GM19023 (cell line): ENCODE measurements around the gene ITGAV.

Experiments
- ATAC-seq: cut with Tn5 transposase; IDR thresholded peaks from one replicate; pipeline ENCODE4 v1.9.1; 2021; ENCODE audit warnings: mild to moderate bottlenecking, moderate library complexity; ENCODE audit not compliant: unreplicated experiment

Gene ITGAV

DNA sequence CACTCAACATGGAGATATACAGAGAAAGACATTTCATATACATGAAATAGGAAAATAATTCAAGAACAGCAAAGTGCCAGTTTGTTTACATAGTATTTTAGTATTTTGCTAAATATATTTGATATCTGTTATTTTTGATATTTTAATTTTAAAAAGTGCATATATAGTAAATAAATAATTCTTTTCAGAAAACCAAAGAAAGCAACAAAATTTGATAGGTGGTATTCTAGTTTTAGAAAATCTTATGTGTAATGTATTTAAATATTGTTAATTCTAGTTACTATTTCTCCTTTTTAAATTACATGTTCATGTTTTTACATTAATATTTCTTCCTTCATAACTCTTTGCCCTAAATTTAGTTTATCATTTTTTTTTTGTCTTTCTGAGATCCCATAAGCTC lies 69.5 kb downstream of the ITGAV start:
- ATAC-seq: no peak

DNA sequence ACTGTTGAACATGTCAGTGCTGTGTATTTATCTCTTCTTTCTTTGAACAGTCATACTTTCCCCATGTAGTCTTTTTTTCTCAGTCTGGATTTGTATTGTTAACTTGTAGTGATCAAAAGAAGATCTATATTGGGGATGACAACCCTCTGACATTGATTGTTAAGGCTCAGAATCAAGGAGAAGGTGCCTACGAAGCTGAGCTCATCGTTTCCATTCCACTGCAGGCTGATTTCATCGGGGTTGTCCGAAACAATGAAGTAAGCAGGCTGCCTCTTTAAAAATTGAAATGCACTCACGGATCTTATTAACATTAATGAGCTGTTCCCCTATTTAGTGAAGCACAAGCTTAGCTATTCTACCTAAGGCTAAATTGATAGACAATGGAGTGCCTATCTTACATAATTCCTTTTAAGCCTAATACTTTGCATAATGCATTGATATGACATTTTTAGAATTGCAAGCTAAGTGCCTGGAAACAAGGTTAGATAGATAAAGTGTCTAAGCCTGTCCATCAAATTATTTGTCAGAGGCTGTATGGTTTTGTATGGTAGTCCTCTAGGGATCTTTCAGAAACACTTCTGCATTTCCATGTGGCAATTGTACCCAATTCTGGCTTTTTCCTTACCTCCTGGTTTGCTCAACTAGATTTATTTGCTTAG lies 74.7 kb downstream of the ITGAV start:
- no peak for ATAC-seq

DNA sequence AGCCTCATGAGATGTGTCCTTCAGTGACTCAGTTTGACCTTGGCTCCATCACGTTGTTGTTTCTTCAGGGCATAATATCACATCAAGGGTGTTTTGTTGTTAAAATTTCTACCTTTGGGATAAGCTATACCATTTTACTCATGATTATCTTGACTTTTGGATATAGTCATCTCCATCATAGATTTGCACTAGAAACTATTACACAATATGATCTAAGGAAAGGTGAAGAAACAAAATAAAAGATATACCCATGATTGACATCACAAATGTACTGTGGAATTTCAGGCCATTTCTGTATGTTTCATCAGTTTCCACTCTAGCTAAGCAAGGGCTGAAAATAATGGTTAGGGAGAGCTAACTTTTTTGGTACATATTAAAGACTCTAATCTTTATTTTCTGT lies 79.3 kb downstream of the ITGAV start:
- ATAC-seq: no peak

DNA sequence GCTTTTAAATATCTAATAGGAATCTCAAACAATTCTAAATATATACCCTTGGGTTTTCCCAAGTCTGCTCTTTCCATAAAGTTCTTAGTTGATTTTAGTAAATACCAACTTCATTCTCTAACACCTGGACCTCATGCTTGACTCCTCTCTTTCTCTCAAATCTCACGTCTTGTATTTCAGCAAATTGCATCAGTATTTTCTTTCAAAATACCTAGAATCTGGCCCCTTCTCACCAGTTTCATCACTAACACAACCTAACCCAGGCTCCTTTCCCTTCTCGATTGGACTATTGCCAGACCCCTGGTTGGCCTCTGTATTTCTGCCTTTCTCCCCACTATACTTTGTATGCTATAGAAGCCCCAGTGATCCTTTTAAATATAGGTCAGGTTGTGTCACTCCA lies 81.0 kb downstream of the ITGAV start:
- ATAC-seq: no peak

DNA sequence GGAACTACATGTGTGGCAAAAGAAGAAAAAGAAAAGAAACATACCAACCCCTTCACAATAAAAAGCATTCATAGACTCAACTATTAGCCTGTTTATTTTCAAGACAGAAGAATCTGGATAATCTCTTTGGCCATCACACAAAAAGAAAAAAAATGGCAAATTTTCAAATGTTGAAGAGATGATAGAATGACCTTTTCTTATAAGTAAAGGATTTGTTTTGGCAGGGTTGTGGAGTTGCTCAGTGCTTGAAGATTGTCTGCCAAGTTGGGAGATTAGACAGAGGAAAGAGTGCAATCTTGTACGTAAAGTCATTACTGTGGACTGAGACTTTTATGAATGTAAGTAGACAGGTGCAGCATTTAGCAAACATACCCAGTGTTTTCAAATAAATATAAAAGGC lies 85.5 kb downstream of the ITGAV start:
- no peak for ATAC-seq

DNA sequence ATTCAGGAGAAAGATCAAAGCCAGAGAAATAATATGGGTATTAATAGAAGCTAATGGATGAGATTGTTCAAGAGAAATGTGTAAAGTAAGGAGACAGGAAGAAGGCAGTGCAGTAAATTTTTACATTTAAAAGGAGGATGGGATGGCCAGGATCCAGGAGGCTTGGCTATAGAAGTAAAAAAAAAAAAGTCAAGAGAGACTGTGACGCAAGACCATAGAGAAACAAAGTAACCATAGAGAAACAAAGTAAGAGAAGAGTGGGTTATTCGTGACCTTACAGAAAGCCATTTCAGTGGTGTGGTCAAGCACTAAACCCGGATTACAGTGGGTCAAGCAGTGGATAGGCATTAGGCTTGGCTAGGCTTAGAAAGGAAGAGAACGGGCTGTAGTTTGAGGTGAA lies 93.5 kb downstream of the ITGAV start:
- ATAC-seq: no peak

DNA sequence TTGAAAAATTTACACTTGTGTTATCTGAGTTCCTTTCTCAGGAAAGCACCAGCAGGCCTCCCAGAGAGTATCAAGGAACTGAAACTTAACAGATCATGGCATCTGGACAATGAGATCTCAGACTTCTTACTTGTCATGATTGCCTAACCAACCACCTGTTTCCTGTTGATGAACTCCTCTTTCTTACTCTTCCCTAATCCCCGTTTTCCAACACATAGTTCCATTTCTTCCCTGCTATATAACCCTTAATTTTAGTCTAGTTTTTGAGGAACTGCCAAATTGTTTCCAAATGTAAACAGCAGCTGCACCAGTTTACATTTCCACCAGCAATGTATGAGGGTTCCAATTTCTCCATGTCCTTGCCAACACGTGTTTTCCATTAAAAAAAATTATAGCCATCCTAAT lies 98.0 kb downstream of the ITGAV start:
- ATAC-seq: no peak

DNA sequence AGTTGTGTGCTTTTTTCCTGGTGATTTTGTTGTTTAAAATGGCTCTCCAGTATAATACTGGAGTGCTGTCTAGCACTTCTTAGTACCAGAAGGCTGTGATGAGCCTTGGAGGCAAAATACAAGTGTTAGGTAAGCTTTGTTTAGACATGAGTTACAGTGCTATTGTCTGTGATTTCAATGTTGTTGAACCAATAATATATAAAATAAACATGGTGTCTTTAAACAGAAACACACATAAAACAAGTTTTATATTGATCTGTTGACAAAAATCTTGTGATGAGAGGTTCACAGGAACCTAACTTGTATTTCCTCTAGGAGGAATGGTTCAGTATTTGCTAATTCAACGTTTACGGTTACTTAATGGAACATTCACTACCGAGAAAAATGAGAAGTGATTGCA lies 99.0 kb downstream of the ITGAV start:
- no peak for ATAC-seq

DNA sequence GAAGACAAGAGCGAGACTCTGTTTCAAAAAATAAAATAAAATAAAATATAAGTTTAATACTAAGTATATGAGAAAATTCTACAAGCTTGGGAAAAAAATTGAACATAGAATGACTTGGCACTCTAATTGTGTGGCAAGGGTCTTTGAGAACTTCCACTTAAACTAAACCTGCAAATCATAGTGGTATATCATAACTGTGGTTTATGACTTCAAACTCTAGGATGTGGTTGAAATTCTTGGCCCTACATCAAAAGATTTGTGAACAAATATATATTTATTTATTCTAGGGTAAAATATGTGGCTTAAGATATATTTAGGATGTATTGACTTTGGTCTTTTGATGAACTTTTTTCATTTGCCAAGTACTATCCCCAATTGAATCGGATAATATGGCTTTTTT lies 100.9 kb downstream of the ITGAV start:
- no peak for ATAC-seq

DNA sequence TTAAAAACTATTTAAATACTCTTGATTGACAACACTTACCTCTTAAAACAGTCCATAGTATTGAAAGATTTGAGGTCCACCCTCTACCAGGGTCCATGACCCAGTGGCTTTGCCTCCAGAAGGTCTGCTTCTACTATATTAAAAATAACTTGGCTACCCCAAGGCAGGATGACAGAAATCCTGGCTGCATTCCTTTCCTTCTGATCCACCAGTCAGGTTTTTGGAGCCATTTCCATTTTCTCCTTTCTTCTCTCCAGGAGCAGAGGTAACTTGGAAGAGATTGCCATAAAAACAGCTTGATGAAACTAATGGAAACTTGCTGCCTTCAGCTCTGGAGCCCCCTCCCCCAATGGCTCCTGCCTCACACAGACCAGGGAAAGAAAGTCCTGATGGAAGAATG lies 101.4 kb downstream of the ITGAV start:
- ATAC-seq: no peak

DNA sequence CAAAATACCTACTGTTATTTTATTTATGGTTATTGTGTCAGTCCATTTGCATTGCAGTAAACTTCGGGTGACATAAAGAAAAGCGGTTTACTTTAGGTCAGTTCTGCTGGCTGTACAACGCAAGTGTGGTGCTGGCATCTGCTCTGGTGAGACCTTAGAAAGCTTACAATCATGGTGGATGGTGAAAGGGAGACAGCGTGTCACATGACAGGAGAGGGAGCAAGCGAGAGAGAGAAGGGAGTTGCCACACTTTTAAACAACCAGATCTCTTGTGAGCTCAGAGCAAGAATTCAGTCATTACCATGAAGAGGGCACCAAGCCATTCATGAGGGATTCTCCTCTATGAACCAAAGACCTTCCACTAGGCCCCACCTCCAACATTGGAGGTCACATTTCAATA lies 102.0 kb downstream of the ITGAV start:
- ATAC-seq: no peak

DNA sequence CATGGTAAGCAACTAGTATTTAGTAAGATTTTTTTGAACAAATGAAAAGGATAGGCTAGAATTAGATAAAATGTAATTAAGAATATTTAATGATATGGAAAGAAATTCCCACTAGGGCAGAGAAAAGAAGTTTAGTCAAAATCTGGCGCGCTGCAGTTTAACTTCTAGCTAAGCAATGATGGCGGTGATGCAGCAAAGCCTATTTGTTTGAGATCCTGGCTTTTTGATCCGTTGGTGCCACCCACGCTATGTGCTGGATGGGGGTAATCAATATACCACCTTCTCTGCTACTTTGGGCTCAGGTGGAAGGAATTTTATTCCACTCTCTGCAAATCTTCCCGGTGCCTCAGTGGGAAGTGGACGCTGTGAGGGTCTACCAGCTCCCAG lies 103.6 kb downstream of the ITGAV start:
- no peak for ATAC-seq

DNA sequence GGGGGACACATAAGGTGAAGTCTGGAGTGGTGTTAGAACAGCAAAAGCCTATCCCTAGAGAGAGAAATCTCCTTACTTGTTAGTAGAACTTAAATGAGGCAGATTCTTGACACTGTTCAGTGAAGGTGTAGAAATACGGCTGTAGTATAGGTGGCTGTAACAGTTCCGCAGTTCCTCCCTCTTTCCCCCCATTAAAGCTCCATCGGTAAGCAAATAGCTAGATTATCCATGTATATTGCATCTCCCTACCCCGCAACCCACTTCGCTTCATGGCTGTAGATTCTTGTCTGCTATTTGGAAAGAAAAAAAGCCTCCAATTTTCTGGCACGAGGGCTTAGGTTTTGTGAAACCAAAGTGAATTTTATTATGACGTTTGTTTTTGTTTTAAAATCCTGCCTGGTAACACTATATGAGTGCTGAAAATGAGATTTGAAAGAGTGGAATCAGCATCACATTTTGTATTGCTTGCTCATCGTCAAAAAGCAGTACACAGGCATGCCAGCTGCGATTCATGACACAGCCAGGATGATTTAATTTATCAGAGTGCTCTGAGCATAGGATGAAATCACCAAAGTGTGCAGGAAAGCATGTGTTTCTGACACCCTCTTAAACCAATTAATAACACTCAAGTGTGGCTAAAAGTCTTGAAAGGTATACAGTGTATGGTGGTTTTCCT lies 105.4 kb downstream of the ITGAV start:
- no peak for ATAC-seq

DNA sequence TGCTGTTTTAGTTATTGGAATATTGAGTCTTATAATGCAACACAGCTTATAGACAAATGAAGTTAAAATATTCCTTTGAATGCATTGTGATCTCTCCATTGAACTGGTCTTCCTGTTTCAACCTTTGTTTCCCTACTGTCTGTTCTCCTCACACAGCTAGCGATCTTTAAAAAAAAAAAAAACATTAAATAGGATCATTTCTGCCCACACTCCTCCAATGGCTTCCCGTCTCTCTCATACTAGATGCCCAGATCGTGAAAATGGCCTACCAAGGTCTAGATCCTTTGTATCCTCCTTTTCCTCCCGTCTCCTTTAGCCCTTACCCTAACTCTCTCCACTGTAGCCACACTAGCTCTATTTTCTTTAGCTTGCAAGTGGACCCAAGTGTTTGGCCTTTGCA lies 106.4 kb downstream of the ITGAV start:
- ATAC-seq: no peak

DNA sequence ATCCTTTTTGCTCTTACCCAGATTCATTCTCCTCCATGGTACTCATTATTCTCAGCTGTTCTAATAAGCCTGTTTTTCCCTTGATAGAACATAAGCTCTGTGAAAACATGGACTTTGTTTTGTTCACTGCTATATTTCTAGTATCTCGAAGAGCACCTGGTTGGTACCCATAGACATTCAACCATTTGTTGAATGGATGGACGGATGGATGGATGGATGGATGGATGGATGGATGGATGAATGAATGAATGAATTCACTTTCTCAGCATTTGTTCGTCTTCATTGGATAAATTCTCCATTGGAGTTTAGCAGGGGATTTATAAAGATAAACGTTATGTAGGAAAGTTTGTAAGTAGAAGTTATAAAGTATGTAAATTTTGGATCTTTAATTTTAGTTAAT lies 106.9 kb downstream of the ITGAV start:
- no peak for ATAC-seq

DNA sequence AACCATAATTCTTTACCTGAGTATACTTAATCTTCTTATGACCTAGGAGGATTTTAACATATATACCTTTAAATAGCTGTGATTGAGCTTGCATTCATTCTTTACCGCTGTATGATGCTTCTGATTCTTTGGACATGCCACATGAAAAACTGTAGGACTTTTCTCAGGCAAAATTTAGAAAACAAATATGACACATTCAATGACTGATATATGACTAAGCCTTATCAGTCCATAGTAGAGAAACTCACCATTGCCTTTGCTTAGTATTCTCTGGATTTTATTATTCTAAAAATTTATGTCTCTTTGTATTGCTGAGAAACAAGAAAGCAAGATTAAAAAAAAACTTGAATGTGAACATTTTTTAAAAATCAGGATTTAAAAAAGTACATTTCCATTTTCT lies 107.7 kb downstream of the ITGAV start:
- ATAC-seq: no peak

DNA sequence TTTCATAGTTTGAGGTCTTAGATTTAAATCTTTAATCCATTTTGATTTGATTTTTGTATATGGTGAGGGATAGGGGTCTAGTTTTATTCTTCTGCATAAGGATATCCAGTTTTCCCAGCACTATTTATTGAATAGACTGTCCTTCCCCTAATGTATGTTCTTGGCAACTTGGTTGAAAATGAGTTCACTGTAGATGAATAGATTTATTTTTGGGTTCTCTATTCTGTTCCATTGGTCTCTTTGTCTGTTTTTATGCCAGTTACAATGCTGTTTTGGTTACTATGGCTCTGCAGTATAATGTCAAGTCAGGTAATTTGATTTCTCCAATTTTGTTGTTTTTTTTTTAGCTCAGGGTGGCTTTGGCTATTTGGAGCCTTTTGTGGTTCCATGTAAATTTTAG lies 109.9 kb downstream of the ITGAV start:
- ATAC-seq: no peak

DNA sequence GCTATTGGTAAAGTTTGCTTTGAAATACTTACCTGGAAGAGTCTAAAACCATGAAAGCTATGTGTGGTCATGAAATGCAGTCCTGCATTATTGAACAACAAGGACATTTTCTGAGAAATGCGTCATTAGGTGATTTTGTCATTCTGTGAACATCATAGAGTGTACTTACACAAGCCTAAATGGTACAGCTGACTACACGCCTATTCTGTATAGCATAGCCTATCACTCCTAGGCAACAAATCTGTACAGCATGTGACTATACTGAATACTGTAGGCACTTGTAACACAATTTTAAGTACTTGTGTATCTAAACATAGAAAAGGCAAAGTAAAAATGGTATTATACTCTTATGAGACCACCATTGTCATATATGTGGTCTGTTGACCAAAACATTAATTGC lies 112.2 kb downstream of the ITGAV start:
- ATAC-seq: no peak

DNA sequence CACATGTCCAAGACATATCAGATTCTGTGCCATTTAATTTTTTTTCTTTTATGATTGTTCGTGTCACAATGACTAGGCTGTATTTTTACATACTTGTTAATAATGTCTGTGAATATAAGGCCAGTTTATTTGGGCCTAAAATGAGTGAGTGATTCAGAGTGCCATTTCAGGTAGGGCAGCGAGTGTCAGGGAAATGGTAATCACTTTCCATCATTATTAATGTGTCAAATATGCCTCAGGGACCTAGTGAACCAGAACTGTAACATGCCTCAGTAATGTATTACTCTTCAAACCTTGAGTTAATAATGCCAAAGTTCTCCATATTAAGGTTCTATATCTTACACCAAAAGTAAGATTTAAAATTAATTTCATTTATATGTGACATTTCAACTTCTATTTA lies 112.6 kb downstream of the ITGAV start:
- ATAC-seq: no peak

DNA sequence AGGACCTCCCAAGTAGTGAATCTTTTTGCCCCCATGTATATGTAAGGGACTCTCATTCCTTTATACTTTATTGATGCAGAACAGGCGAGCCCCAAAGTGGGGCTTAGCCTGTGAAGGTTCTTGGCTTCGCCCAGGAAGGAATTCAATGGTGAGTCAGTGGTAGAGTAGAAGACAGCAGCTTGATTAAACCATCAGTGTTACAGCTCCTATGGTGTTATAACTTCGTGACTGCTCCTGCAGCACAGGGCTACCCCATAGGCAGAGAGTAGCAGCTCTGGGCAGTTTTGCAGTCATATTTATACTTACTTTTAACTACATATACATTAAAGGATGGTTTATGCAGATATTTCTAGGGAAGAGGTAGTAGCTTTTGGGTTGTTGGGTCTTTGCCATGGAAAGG lies 115.0 kb downstream of the ITGAV start:
- no peak for ATAC-seq

DNA sequence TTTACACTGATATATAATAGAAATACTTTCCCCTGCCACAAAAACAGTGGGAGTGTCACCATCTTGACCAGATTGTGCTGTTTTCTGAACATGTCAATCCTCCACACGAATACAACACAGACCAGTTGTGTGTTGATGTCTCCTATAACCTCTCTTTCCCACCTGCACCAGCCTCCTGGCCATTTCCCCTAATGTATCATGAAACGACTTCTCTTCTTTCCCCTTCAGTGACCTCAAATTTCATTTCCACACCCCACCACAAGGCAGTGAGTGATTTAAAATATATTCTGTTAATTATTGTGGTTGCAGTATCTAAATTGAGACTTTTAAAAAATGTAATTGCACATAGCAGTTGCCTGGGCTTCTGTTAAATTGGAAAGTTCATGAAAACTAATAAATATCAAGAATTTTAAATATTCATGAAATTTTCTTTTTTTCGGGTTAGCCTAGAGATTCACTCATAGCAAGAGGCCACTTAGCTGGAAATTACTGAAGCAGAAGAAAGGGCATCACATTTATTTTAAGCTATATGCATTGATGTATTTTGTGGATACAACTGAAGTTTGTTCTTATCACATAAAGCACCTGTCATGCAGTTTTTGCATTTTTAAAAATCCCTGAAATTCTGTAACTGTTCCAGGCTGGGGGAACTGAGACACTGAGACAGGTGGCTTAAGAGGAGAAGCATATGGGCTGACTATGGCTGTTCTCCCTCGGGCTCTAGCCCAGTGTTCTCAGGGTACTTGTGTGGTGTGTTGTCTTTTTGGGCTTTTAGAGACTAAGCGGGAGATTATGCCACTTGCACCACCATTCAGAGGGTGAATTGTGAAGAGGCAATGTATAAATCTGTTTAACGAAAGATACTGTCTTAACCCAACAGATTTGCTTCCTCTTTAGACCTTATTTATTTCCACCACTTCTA lies 119.9 kb downstream of the ITGAV start:
- no peak for ATAC-seq

DNA sequence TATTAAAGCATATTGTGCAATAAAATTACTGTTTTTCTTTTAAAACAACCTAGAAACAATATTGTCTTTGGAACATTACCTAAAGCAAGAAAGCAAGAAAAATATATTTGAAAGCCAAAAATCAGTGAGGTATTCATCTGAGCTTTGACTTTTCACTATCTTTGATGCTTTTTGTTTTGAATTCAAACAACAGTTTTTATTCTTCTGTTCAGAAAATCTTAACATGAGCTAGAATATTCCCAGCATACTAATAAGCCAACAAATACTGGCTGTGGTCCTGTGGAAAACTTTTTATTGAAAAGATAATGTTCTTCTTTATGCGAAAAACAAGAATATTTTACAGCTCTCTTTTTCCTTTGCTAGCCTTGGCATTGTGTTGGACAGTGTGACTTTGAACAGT lies 123.8 kb downstream of the ITGAV start:
- ATAC-seq: no peak
